Islet of Langerhans (tissue), 1 donor: ENCODE data around the gene EIPR1.
"Not testable (repeated sequence)": the region's sequence is repeated elsewhere in the genome, so short reads cannot be mapped to it uniquely, and the experiment has no call there.

Source experiments
- FAIRE-seq: peaks from one replicate; lab custom pipeline; 2011; peaks lifted over from hg19 to GRCh38; lab: Jason Lieb, UNC

EIPR1 gene

GRCh38 chr2:3403587-3404334, 26.1 kb upstream of the EIPR1 start:
- no peak for FAIRE-seq

GRCh38 chr2:3399829-3400228, 22.2 kb upstream of the EIPR1 start:
- FAIRE-seq: no peak

GRCh38 chr2:3399381-3399780, 21.8 kb upstream of the EIPR1 start:
- FAIRE-seq: no peak

GRCh38 chr2:3398857-3399256, 21.2 kb upstream of the EIPR1 start:
- no peak for FAIRE-seq

GRCh38 chr2:3396920-3397559, 19.4 kb upstream of the EIPR1 start:
- FAIRE-seq: no peak

- FAIRE-seq: no peak
Measured at GRCh38 chr2:3392216-3392615, 14.6 kb upstream of the EIPR1 start.

GRCh38 chr2:3390041-3390440, 12.4 kb upstream of the EIPR1 start:
- no peak for FAIRE-seq

GRCh38 chr2:3389193-3389592, 11.6 kb upstream of the EIPR1 start:
- FAIRE-seq: no peak

GRCh38 chr2:3388412-3388738, 10.8 kb upstream of the EIPR1 start:
- no peak for FAIRE-seq

- FAIRE-seq: no peak
Measured at GRCh38 chr2:3387644-3388411, 10.2 kb upstream of the EIPR1 start.

- FAIRE-seq: no peak
Measured at GRCh38 chr2:3387011-3387410, 9.4 kb upstream of the EIPR1 start.

- no peak for FAIRE-seq
Measured at GRCh38 chr2:3386448-3386958, 8.9 kb upstream of the EIPR1 start.

- FAIRE-seq: no peak
Measured at GRCh38 chr2:3379647-3380534, 2.3 kb upstream of the EIPR1 start, which contains the start of gene TRAPPC12. Gene TRAPPC12 (plus strand): TSS chr2:3379694. CDS start chr2:3387624, 7,930 bp downstream.

GRCh38 chr2:3379339-3379646, 1.7 kb upstream of the EIPR1 start:
- no peak for FAIRE-seq

- FAIRE-seq: no peak
Measured at GRCh38 chr2:3377279-3377611, 373 bp downstream of the EIPR1 start.

- FAIRE-seq: no peak
Measured at GRCh38 chr2:3376821-3377220, 797 bp downstream of the EIPR1 start.

- FAIRE-seq: not testable (repeated sequence)
Measured at GRCh38 chr2:3369340-3370181, 8.1 kb downstream of the EIPR1 start.

- FAIRE-seq: no peak
Measured at GRCh38 chr2:3368261-3368722, 9.3 kb downstream of the EIPR1 start.

- FAIRE-seq: no peak
Measured at GRCh38 chr2:3365219-3365618, 12.4 kb downstream of the EIPR1 start.

GRCh38 chr2:3361518-3362389, 15.9 kb downstream of the EIPR1 start:
- no peak for FAIRE-seq
